ENCODE data around the gene ACER2. TPM values are rescaled to one million over a fixed set of nuclear protein-coding genes. Genes with fewer than 3 reads are reported as not detected.
A peak's percentile ranks its signal among the peaks of the same experiment; 100 is the strongest.

The ACER2 gene
- total RNA-seq (2012; rRNA removed) (1.6 and 1.9 TPM in 2 replicates), polyA plus RNA-seq (2012; rRNA removed) (0.66 and 0.84 TPM in 2 replicates), Bru-seq, nascent RNA (percentile 53 among the genes with signal in this experiment), BruChase-seq, experiment 1, labeled RNA remaining after a 6-hour chase (percentile 64 among the genes with signal in this experiment), BruChase-seq, experiment 2, labeled RNA remaining after a 2-hour chase (percentile 50 among the genes with signal in this experiment)
- polyA plus RNA-seq (2012; cell fraction: cytosol; rRNA removed) = 0.34 and 0.37 TPM in 2 replicates
- 0.58 and 2.3 TPM in 2 replicates for polyA plus RNA-seq (2012; cell fraction: nucleus; rRNA removed; ENCODE audit: low replicate concordance)
- long read RNA-seq = 0 reads

DNA sequence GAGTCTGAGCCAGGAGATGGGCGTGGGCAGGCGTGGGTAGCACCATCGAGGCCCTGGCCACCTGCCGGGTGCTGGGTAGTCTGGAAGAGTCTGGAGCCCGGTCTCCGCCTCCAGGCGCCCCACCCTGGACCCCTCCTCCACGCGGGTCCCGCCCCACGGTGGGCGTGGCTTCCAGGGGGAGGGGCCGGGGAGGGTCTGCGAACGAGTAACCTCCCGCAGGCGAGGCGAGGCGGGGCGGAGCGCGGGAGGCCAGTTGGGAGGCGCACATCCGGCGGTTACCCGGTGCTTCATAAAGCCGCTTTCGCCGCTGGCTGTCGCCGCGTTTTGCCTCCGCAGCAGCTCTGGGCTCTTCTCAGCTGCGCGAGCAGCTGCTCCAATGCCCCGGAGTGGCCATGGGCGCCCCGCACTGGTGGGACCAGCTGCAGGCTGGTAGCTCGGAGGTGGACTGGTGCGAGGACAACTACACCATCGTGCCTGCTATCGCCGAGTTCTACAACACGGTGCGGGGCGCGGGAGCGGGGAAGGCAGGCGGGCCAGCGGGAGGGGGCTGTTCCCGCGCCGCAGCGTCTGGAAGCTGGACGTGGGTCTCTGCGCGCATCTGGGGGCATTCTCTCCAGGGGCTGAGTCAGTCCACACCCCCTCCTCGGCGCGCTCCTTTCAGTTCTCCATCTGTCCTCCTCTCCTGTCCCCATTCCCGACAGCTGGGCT lies at the start of gene ACER2:
Gene ACER2, plus strand, starts transcription at position 317 of the 708 bp plus-strand sequence. Its CDS starts 76 bp downstream, at position 393.
- Histone ChIP-seq H3K56ac (ENCODE audit: extremely low read depth, insufficient read depth, low read length) (no peak within 1 kb of the TSS), H3K18ac (ENCODE audit: low read depth, low read length) (no peak within 1 kb of the TSS), H4K91ac (ENCODE audit: insufficient read depth, low read depth, low read length) (no peak within 1 kb of the TSS), H3K23ac (ENCODE audit: low read depth, low read length) (peak within 1 kb of the TSS; percentile 82; the same call in 1 of the 2 replicates), H3K36me3 (ENCODE audit: control insufficient read depth, insufficient read depth, low read length) (no peaks in the 10 kb centered on the region), H2BK5ac (ENCODE audit: low read depth, low read length, poor library complexity, severe bottlenecking) (peak within 1 kb of the TSS; percentile 14), H2BK15ac (ENCODE audit: low read depth, low read length) (no peak within 1 kb of the TSS), H2AK9ac (replicated peaks; ENCODE audit: low read depth, low read length, poor library complexity) (peak within 1 kb of the TSS; percentile 58), H3K9me1 (ENCODE audit: insufficient read depth, low read length) (no peaks in the 10 kb centered on the region; the same call in none of the 2 replicates), H3K4me3 (ENCODE audit: insufficient read depth, low read depth, low read length) (peak within 1 kb of the TSS; percentile 84), H3K79me1 (ENCODE audit: low read depth in 1 of 2, low read length in 2 of 2) (peaks cover 0 to 13% of the 10 kb centered on the region in 2 experiments; a peak in 2 of 4 replicates), H3K4me2 (ENCODE audit: low read depth, low read length) (peak within 1 kb of the TSS; percentile 77), H2BK20ac (ENCODE audit: low read depth, low read length) (no peak within 1 kb of the TSS), H3K4ac (ENCODE audit: low read depth, low read length) (peak within 1 kb of the TSS; percentile 47; the same call in 1 of the 2 replicates), H3K9ac (ENCODE audit: low read depth, low read length) (peak within 1 kb of the TSS; percentile 53), H3K14ac (replicated peaks; ENCODE audit: low read depth, low read length) (0 out of 2 replicates have a peak within 1 kb of the TSS, but pooled peaks have one; percentile 27), H3K27ac (ENCODE audit: insufficient read depth, low read length) (peak within 1 kb of the TSS; percentile 44; the same call in 1 of the 2 replicates), H2AFZ (replicated peaks; ENCODE audit: low read length, poor library complexity) (peak within 1 kb of the TSS; percentile 93), H3K27me3 (ENCODE audit: control insufficient read depth, insufficient read depth, low read length) (no peaks in the 10 kb centered on the region), H3K4me1 (ENCODE audit: control insufficient read depth, insufficient read depth, low read length) (no peaks in the 10 kb centered on the region), H4K5ac (ENCODE audit: low read depth, low read length) (no peak within 1 kb of the TSS), H3K9me3 (ENCODE audit: control insufficient read depth, insufficient read depth, low read length) (0 out of 2 replicates have a peak, but pooled peaks cover 1% of the 10 kb centered on the region), H2BK120ac (ENCODE audit: low read depth, low read length) (no peak within 1 kb of the TSS), H4K8ac (ENCODE audit: low read depth in 2 of 2, low read length in 2 of 2) (peak within 1 kb of the TSS; percentile 23 to 57; a peak in 2 of 4 replicates), H2AK5ac (ENCODE audit: low read depth, low read length) (no peak within 1 kb of the TSS), H4K20me1 (ENCODE audit: insufficient read depth, low read length) (no peaks in the 10 kb centered on the region)
- CTCF ChIA-PET = no interaction called here
- POLR2A ChIA-PET (ENCODE audit: unreplicated experiment) = no interaction called here
- intact Hi-C loops (cut with micrococcal nuclease) = loop anchor here (1.0 to 2.0 kb wide), 3 partner anchors 28 to 360 kb away; partner anchors contain the start of genes DENND4C, RPS6 and RRAGA
- dilution Hi-C loops (cut with HindIII; ENCODE audit: low sequenced_read_pairs, unreplicated experiment) = no loop called here
- WGBS, 2 experiments (ENCODE audit: extremely low coverage in 2 of 2, insufficient read length in 1 of 2) = 1% methylated on average over 15 of the region's 61 CpGs; no CpG with 5 or more reads in 1 of the 2 experiments
- in situ Hi-C loops (cut with MboI; ENCODE audit: low sequenced_read_pairs) = no loop called here
- no TSS peak for BruUV-seq (replicated peaks)
- ATAC-seq (ENCODE audit: low read depth) (peak; percentile 98), DNase-seq (peak; percentile 84)
- no peak for TF ChIP-seq FOS (IDR thresholded peaks at IDR 0.05; ENCODE audit: low read depth, low read length)
- 0 out of 2 replicates have a peak, but pooled peaks have one; percentile 21 for TF ChIP-seq CHD1 (IDR thresholded peaks at IDR 0.05; ENCODE audit: low read depth, low read length)
- peak; percentile 75 for TF ChIP-seq POLR2A (IDR thresholded peaks at IDR 0.05; ENCODE audit: low read depth, low read length)
- TF ChIP-seq CEBPB (IDR thresholded peaks at IDR 0.05; ENCODE audit: low read depth, low read length) = no peak
- TF ChIP-seq NFE2L2 (IDR thresholded peaks at IDR 0.05; ENCODE audit: low read depth, low read length) = no peak
- no peak for TF ChIP-seq SMC3 (IDR thresholded peaks at IDR 0.05; ENCODE audit: low read depth, low read length)
- TF ChIP-seq, protein P1, sequence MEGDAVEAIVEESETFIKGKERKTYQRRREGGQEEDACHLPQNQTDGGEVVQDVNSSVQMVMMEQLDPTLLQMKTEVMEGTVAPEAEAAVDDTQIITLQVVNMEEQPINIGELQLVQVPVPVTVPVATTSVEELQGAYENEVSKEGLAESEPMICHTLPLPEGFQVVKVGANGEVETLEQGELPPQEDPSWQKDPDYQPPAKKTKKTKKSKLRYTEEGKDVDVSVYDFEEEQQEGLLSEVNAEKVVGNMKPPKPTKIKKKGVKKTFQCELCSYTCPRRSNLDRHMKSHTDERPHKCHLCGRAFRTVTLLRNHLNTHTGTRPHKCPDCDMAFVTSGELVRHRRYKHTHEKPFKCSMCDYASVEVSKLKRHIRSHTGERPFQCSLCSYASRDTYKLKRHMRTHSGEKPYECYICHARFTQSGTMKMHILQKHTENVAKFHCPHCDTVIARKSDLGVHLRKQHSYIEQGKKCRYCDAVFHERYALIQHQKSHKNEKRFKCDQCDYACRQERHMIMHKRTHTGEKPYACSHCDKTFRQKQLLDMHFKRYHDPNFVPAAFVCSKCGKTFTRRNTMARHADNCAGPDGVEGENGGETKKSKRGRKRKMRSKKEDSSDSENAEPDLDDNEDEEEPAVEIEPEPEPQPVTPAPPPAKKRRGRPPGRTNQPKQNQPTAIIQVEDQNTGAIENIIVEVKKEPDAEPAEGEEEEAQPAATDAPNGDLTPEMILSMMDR (conservative IDR thresholded peaks at IDR 0.05; ENCODE audit: low read depth, low read length) = peak; percentile 19
- peak; percentile 89 for TF ChIP-seq MAZ (IDR thresholded peaks at IDR 0.05; ENCODE audit: borderline replicate concordance, low read depth, low read length)
- TF ChIP-seq MXI1 (IDR thresholded peaks at IDR 0.05; ENCODE audit: borderline replicate concordance, low read depth, low read length) = peak; percentile 54; the same call in 1 of the 2 replicates
- no peak for TF ChIP-seq MAFK (IDR thresholded peaks at IDR 0.05; ENCODE audit: low read depth, low read length)
- TF ChIP-seq RFX5 (IDR thresholded peaks at IDR 0.05; ENCODE audit: low read depth, low read length) = no peak
- TF ChIP-seq, protein P2, sequence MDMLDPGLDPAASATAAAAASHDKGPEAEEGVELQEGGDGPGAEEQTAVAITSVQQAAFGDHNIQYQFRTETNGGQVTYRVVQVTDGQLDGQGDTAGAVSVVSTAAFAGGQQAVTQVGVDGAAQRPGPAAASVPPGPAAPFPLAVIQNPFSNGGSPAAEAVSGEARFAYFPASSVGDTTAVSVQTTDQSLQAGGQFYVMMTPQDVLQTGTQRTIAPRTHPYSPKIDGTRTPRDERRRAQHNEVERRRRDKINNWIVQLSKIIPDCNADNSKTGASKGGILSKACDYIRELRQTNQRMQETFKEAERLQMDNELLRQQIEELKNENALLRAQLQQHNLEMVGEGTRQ (IDR thresholded peaks at IDR 0.05; ENCODE audit: low read depth, low read length) = no peak
- no peak for TF ChIP-seq RCOR1 (IDR thresholded peaks at IDR 0.05; ENCODE audit: insufficient replicate concordance, low read length)
- no peak for TF ChIP-seq BHLHE40 (IDR thresholded peaks at IDR 0.05; ENCODE audit: low read depth, low read length)
- no peak for TF ChIP-seq RAD21 (IDR thresholded peaks at IDR 0.05; ENCODE audit: low read length)
